ENCODE results near the gene MBP.

Gene MBP

DNA sequence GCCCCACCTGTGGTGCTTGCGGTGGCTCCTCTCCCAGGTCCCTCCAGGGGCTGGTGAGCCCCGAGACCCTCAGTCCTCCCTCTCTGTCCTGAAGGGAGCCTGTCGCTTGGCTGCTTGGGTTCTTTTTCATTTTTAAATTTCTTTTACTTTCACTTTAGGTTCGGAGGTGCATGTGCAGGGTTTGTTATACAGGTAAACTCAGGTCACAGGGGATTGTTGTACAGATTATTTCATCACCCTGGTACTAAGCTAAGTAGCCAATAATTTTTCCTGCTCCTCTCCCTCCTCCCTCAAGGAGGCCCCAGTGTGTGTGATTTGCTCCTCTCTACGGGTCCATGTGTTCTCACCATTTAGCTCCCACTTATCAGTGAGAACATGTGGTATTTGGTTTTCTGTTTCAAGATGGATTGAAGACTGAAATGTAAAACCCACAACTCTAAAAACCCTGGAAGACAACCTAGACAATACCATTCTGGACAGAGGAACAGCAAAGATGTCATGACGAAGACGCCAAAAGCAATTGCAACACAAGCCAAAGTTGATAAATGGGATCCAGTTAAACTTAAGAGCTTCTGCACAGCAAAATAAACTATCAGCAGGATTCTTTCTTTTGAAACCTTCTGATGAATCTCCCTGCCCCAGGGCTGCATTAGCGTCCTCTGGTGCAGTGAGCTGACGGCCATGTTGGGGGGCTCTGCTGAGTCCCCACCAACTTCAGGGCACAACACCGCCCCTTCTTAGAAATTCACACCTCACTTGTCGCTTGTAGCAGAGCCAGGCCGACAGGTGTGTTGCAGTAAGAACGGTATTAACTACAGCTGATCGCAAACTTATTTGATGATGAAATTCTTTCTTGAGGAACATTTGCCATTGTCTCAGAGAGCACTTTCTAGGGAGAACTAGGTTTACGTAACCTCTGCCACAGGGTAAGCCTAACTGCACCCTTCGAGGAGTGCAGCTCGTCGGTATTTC is 174.9 kb downstream of the MBP start:
- Histone ChIP-seq H3K36me3 (ENCODE audit: insufficient read depth) (no peaks in the 10 kb centered on the region; the same call in 1 of the 2 replicates), H3K27me3 (ENCODE audit: insufficient read depth, low read depth) (no peaks in the 10 kb centered on the region), H2AFZ (ENCODE audit: low read depth) (no peak overlapping the region), H3K4me1 (ENCODE audit: low read depth, poor library complexity, severe bottlenecking) (no peaks in the 10 kb centered on the region), H3K79me2 (ENCODE audit: insufficient read depth, low read depth) (no peaks in the 10 kb centered on the region), H3K4me3 (IDR thresholded peaks at IDR 0.05; ENCODE audit: insufficient read depth, low read depth, low read length) (no peak overlapping the region), H3K27ac (no peak overlapping the region), H4K20me1 (ENCODE audit: insufficient read depth) (no peaks in the 10 kb centered on the region), H3K4me2 (no peak overlapping the region), H3K9ac (no peak overlapping the region)
- no peak for TF ChIP-seq CTCF (conservative IDR thresholded peaks at IDR 0.05; ENCODE audit: low read depth, low read length)

- TF ChIP-seq CTCF (conservative IDR thresholded peaks at IDR 0.05; ENCODE audit: low read depth, low read length) = no peak
- Histone ChIP-seq H3K36me3 (ENCODE audit: insufficient read depth) (no peaks in the 10 kb centered on the region; the same call in 1 of the 2 replicates), H2AFZ (ENCODE audit: low read depth) (no peak overlapping the region), H3K27ac (no peak overlapping the region), H3K9ac (no peak overlapping the region), H3K27me3 (ENCODE audit: insufficient read depth, low read depth) (no peaks in the 10 kb centered on the region), H3K4me1 (ENCODE audit: low read depth, poor library complexity, severe bottlenecking) (peaks cover under 1% of the 10 kb centered on the region), H3K4me2 (no peak overlapping the region), H3K4me3 (IDR thresholded peaks at IDR 0.05; ENCODE audit: insufficient read depth, low read depth, low read length) (no peak overlapping the region), H3K79me2 (ENCODE audit: insufficient read depth, low read depth) (no peaks in the 10 kb centered on the region), H4K20me1 (ENCODE audit: insufficient read depth) (no peaks in the 10 kb centered on the region)
These were observed 175.9 kb downstream of the MBP start for GRCh38 chr18:76956648-76957047.

- no peak overlapping the region for H2AFZ ChIP-seq (ENCODE audit: low read depth)
- no peak overlapping the region for H3K4me2 ChIP-seq
- TF ChIP-seq CTCF (conservative IDR thresholded peaks at IDR 0.05; ENCODE audit: low read depth, low read length) = no peak
- no peaks in the 10 kb centered on the region for H3K79me2 ChIP-seq (ENCODE audit: insufficient read depth, low read depth)
- no peaks in the 10 kb centered on the region for H4K20me1 ChIP-seq (ENCODE audit: insufficient read depth)
- peaks cover 6% of the 10 kb centered on the region for H3K4me1 ChIP-seq (ENCODE audit: low read depth, poor library complexity, severe bottlenecking)
- H3K4me3 ChIP-seq (IDR thresholded peaks at IDR 0.05; ENCODE audit: insufficient read depth, low read depth, low read length) = no peak overlapping the region
- no peaks in the 10 kb centered on the region for H3K27me3 ChIP-seq (ENCODE audit: insufficient read depth, low read depth)
- no peak overlapping the region for H3K27ac ChIP-seq
- H3K36me3 ChIP-seq (ENCODE audit: insufficient read depth) = no peaks in the 10 kb centered on the region; the same call in 1 of the 2 replicates
- no peak overlapping the region for H3K9ac ChIP-seq
These were observed 176.9 kb downstream of the MBP start for GRCh38 chr18:76955524-76956170.

- Histone ChIP-seq H3K4me2 (no peak overlapping the region), H3K27me3 (ENCODE audit: insufficient read depth, low read depth) (no peaks in the 10 kb centered on the region), H3K27ac (no peak overlapping the region), H4K20me1 (ENCODE audit: insufficient read depth) (no peaks in the 10 kb centered on the region), H3K79me2 (ENCODE audit: insufficient read depth, low read depth) (no peaks in the 10 kb centered on the region), H3K4me3 (IDR thresholded peaks at IDR 0.05; ENCODE audit: insufficient read depth, low read depth, low read length) (no peak overlapping the region), H3K4me1 (ENCODE audit: low read depth, poor library complexity, severe bottlenecking) (peaks cover 6% of the 10 kb centered on the region), H3K9ac (no peak overlapping the region), H3K36me3 (ENCODE audit: insufficient read depth) (no peaks in the 10 kb centered on the region), H2AFZ (ENCODE audit: low read depth) (no peak overlapping the region)
- TF ChIP-seq CTCF (conservative IDR thresholded peaks at IDR 0.05; ENCODE audit: low read depth, low read length) = no peak
These were observed 178.9 kb downstream of the MBP start for GRCh38 chr18:76953583-76954233.
